22Rv1 (cell line): ENCODE measurements around the gene LRMDA.

ENCODE experiments used
- H3K27ac ChIP-seq: fragments of 450-650 bp; 2 replicates; pipeline ENCODE4 v1.5.1; 2017
- ZFX ChIP-seq: fragments of 450-650 bp; IDR thresholded peaks from 2 replicates; pipeline ENCODE4 v1.6.1; 2017; ENCODE audit warnings: antibody characterized with exemption, borderline replicate concordance
- TF ChIP-seq, protein P1 (sequence below): fragments of 450-650 bp; IDR thresholded peaks from 2 replicates; pipeline ENCODE4 v1.5.1; 2017; ENCODE audit warnings: mild to moderate bottlenecking

LRMDA gene

DNA sequence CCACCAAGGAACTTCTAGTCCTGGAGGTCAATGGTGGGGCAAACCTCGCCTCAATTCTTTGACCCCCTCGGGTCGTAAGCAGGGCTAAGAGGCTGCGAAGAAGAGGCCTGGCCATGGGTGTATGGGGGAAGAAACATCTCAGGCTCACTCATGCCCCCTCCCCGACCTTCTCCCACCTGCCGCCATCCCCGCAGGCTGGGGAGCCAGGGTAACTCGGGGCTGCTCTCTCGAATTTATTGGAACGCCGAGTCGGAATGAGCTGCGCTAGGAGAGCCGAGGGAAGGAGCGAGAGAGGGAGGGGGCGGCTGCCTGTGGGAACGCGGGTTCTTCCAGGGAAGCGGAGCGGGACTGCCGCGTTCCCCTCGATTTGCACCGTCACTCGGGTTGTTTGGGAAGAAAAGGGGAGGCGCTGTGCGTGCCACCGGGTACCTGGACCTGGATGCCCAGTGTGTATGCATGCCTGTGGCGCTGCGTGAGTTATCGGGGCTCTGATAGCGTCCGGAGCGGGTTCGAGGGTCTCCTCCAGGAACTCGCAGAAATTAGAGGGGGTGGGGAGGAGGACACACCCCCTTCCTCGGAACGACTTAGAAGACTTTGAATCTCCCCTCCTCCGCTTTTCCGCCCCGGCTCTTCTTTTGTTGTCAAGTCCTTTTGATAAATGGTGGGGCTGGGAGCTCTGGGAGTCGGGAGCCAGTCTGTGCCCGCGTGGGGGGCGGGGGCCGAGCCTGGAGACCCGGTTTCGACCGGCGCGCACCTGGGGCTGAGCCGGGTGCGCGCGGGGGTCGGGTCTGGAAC lies 28.1 kb upstream of the LRMDA start:
- no peak for TF ChIP-seq ZFX
- TF ChIP-seq, protein P1, sequence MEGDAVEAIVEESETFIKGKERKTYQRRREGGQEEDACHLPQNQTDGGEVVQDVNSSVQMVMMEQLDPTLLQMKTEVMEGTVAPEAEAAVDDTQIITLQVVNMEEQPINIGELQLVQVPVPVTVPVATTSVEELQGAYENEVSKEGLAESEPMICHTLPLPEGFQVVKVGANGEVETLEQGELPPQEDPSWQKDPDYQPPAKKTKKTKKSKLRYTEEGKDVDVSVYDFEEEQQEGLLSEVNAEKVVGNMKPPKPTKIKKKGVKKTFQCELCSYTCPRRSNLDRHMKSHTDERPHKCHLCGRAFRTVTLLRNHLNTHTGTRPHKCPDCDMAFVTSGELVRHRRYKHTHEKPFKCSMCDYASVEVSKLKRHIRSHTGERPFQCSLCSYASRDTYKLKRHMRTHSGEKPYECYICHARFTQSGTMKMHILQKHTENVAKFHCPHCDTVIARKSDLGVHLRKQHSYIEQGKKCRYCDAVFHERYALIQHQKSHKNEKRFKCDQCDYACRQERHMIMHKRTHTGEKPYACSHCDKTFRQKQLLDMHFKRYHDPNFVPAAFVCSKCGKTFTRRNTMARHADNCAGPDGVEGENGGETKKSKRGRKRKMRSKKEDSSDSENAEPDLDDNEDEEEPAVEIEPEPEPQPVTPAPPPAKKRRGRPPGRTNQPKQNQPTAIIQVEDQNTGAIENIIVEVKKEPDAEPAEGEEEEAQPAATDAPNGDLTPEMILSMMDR = no peak
- peak overlapping the region; percentile 100 for H3K27ac ChIP-seq

GRCh38 chr10:75403939-75404814 lies 27.2 kb upstream of the LRMDA start:
- TF ChIP-seq ZFX = no peak
- TF ChIP-seq, protein P1 = no peak; the same call in 1 of the 2 replicates
- H3K27ac ChIP-seq = peak overlapping the region; percentile 100

GRCh38 chr10:75404815-75405597 lies 26.4 kb upstream of the LRMDA start:
- peak overlapping the region; percentile 100 for H3K27ac ChIP-seq
- TF ChIP-seq, protein P1 = 0 out of 2 replicates have a peak, but pooled peaks have one; percentile 9
- no peak for TF ChIP-seq ZFX

DNA sequence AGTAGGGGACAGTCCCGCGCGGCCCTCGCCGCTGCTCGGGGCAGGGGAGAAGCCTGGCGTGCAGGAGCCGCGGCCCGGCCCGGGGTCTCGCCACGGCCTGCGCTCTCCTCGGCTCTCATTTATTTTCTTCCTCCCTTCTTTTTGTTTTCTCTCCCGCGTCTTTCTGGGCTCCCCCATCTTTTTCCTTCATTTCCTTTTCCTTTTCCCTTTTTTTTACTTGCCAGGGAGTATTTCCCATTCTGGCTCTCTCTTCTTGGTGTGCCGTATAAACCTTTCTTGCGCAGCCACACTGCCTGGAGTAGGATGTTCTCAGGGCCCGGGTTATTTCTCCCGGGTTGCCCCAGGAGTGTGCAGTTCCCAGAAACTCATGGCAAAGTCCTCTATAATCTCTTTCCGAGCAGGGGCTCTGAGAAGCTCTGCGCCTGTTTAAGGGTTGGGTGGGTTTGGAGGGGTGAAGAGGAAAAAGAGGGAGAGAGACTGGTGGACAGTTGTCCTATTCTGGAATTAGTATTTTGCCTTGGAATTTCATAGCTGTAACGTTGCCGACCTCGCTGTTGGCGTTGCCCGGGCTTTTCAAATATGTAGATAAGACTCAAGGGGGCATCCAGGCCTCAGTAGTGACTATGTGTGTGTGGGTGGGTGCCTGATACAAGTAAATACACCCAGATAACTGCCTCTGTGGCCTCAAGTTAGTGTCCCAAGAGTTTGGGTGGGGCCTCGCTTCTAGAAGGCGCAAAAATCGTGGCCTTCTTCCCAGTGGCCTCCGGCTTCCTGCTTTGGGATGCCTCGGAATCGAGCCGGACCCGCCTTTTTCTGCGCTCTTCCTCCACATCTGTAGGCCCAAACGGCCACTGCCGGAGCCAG lies 25.6 kb upstream of the LRMDA start:
- no peak for TF ChIP-seq ZFX
- TF ChIP-seq, protein P1 = no peak
- H3K27ac ChIP-seq = peak overlapping the region; percentile 100

DNA sequence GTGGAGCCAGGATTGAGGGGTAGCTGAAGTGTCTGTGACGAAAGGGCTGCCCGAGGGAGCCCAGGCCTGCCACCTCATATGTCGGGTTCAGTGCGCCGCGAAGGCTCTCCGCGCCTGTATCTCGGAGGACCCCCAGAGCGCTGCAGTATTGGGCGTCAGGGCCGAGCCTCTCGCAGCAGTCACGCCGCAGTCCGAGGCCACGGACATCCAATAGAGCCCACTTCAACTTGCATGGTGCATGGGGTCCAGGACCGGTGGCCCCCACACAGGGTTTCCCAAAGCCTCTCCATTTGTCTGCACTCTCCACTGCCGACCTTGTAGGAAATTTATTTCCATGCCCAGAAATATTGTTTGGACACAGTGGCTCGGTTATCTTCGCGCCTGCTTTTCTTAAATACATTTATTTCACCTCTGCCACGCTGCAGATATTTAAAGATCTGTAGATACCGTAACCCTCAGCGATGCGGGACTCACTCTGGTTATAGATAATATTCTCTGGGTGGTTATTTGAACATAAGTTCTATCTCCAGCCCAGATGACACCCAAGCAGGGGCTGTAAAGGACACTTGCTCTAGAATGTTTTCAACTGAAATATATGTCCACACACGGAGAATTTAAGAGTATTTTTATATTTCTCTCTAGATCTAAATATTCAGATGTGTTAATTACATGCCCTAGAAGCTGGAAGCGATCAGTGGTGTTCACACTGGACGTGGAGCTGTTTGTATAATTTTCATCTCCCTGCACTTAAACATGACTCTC lies 24.8 kb upstream of the LRMDA start:
- H3K27ac ChIP-seq = peak overlapping the region; percentile 100
- TF ChIP-seq, protein P1 = no peak
- TF ChIP-seq ZFX = no peak
